ENCODE data around the gene KCNJ4. TPM values are rescaled to one million over a fixed set of nuclear protein-coding genes. Genes with fewer than 3 reads are reported as not detected.

Gene KCNJ4
- 0.11 to 0.24 TPM (median 0.19 TPM) in 5 replicates for total RNA-seq (2022; extraction: Qiagen RNA extraction; ENCODE audit: low read depth)

GRCh38 chr22:38455076-38455529 is at the start of gene KCNJ4:
KCNJ4 (minus strand) TSS chr22:38455199; CDS start chr22:38428132, 27,067 bp downstream.

GRCh38 chr22:38467904-38468442 is 13.0 kb upstream of the KCNJ4 start, which contains the start of gene KDELR3:
KDELR3 (plus strand) TSS chr22:38468096; CDS start chr22:38468234, 138 bp downstream.

Other genes with a start within 250 kb of the KCNJ4 start
- 26.4 to 56.6 TPM (median 49.8 TPM) in 5 replicates for gene TMEM184B, start 182.2 kb downstream of the KCNJ4 start, total RNA-seq (2022; extraction: Qiagen RNA extraction; ENCODE audit: low read depth)
- 82.2 to 110 TPM (median 103 TPM) in 5 replicates for gene CSNK1E, start 137.8 kb downstream of the KCNJ4 start, total RNA-seq (2022; extraction: Qiagen RNA extraction; ENCODE audit: low read depth)
- gene KDELR3, start 12.9 kb upstream of the KCNJ4 start, total RNA-seq (2022; extraction: Qiagen RNA extraction; ENCODE audit: low read depth): 15.5 to 23.2 TPM (median 18.7 TPM) in 5 replicates
- 86.7 to 106 TPM (median 94.2 TPM) in 5 replicates for gene DDX17, start 51.1 kb upstream of the KCNJ4 start, total RNA-seq (2022; extraction: Qiagen RNA extraction; ENCODE audit: low read depth)
- 2.4 to 5.4 TPM (median 3.3 TPM) in 5 replicates for gene DMC1, start 115.0 kb upstream of the KCNJ4 start, total RNA-seq (2022; extraction: Qiagen RNA extraction; ENCODE audit: low read depth)
- 0.68 to 1.1 TPM (median 0.95 TPM) in 5 replicates for gene FAM227A, start 201.2 kb upstream of the KCNJ4 start, total RNA-seq (2022; extraction: Qiagen RNA extraction; ENCODE audit: low read depth)
- gene CBY1, start 201.4 kb upstream of the KCNJ4 start, total RNA-seq (2022; extraction: Qiagen RNA extraction; ENCODE audit: low read depth): 13.4 to 16.4 TPM (median 15.6 TPM) in 5 replicates
- 70.3 to 83.6 TPM (median 73.2 TPM) in 5 replicates for gene TOMM22, start 226.8 kb upstream of the KCNJ4 start, total RNA-seq (2022; extraction: Qiagen RNA extraction; ENCODE audit: low read depth)
- 27.4 to 34.4 TPM (median 32.0 TPM) in 5 replicates for gene JOSD1, start 245.7 kb upstream of the KCNJ4 start, total RNA-seq (2022; extraction: Qiagen RNA extraction; ENCODE audit: low read depth)